ENCODE data around the gene GARRE1.
"Not testable (repeated sequence)": the region's sequence is repeated elsewhere in the genome, so short reads cannot be mapped to it uniquely, and the experiment has no call there.

GARRE1 gene

GRCh38 chr19:34260771-34261173 is 6.4 kb downstream of the GARRE1 start:
- no peak for DNase-seq (ENCODE audit: low spot score)

GRCh38 chr19:34261334-34262109 is 7.2 kb downstream of the GARRE1 start:
- DNase-seq (ENCODE audit: low spot score), result no peak

- DNase-seq (ENCODE audit: low spot score), result no peak
Observed at GRCh38 chr19:34263745-34264237, 9.4 kb downstream of the GARRE1 start.

GRCh38 chr19:34265221-34265650 is 10.9 kb downstream of the GARRE1 start:
- no peak for DNase-seq (ENCODE audit: low spot score)

GRCh38 chr19:34269081-34269480 is 14.7 kb downstream of the GARRE1 start:
- DNase-seq (ENCODE audit: low spot score), result no peak

- DNase-seq (ENCODE audit: low spot score), result no peak
Observed at GRCh38 chr19:34269489-34269888, 15.1 kb downstream of the GARRE1 start.

- no peak for DNase-seq (ENCODE audit: low spot score)
Observed at GRCh38 chr19:34269968-34270621, 15.7 kb downstream of the GARRE1 start.

GRCh38 chr19:34273121-34273520 is 18.8 kb downstream of the GARRE1 start:
- DNase-seq (ENCODE audit: low spot score), result no peak

- no peak for DNase-seq (ENCODE audit: low spot score)
Observed at GRCh38 chr19:34274284-34274826, 20.0 kb downstream of the GARRE1 start.

- DNase-seq (ENCODE audit: low spot score), result no peak
Observed at GRCh38 chr19:34274827-34275625, 20.7 kb downstream of the GARRE1 start.

GRCh38 chr19:34275705-34276104 is 21.4 kb downstream of the GARRE1 start:
- no peak for DNase-seq (ENCODE audit: low spot score)

GRCh38 chr19:34276614-34277013 is 22.3 kb downstream of the GARRE1 start:
- no peak for DNase-seq (ENCODE audit: low spot score)

- DNase-seq (ENCODE audit: low spot score), result no peak
Observed at GRCh38 chr19:34277244-34277643, 22.9 kb downstream of the GARRE1 start.

- DNase-seq (ENCODE audit: low spot score), result no peak
Observed at GRCh38 chr19:34278783-34279182, 24.4 kb downstream of the GARRE1 start.

- not testable (repeated sequence) for DNase-seq (ENCODE audit: low spot score)
Observed at GRCh38 chr19:34281444-34281843, 27.1 kb downstream of the GARRE1 start.

- no peak for DNase-seq (ENCODE audit: low spot score)
Observed at GRCh38 chr19:34282611-34283519, 28.5 kb downstream of the GARRE1 start.

GRCh38 chr19:34284505-34284904 is 30.2 kb downstream of the GARRE1 start:
- DNase-seq (ENCODE audit: low spot score), result no peak

GRCh38 chr19:34287662-34288140 is 33.3 kb downstream of the GARRE1 start:
- DNase-seq (ENCODE audit: low spot score), result no peak

GRCh38 chr19:34288381-34288780 is 34.0 kb downstream of the GARRE1 start:
- no peak for DNase-seq (ENCODE audit: low spot score)

- DNase-seq (ENCODE audit: low spot score), result no peak
Observed at GRCh38 chr19:34291235-34291634, 36.9 kb downstream of the GARRE1 start.

GRCh38 chr19:34295103-34295502 is 40.7 kb downstream of the GARRE1 start:
- DNase-seq (ENCODE audit: low spot score), result no peak
